AG10803 (cell line): ENCODE results near the gene DYNLT4.
"Not testable (repeated sequence)": the region's sequence is repeated elsewhere in the genome, so short reads cannot be mapped to it uniquely, and the experiment has no call there.

Source experiments
- DNase-seq: peaks from one replicate; pipeline ENCODE4 v3.0.0; 2010; ENCODE audit warnings: low read depth
- H3K4me3 ChIP-seq: 2 replicates; pipeline ENCODE4 v1.5.1; 2011; ENCODE audit warnings: mild to moderate bottlenecking, low read length, control low read depth
- CTCF ChIP-seq: conservative IDR thresholded peaks from 2 replicates; pipeline ENCODE4 v1.5.1; 2011; ENCODE audit warnings: mild to moderate bottlenecking, low read length, control low read depth, inconsistent platforms

Gene DYNLT4

DNA sequence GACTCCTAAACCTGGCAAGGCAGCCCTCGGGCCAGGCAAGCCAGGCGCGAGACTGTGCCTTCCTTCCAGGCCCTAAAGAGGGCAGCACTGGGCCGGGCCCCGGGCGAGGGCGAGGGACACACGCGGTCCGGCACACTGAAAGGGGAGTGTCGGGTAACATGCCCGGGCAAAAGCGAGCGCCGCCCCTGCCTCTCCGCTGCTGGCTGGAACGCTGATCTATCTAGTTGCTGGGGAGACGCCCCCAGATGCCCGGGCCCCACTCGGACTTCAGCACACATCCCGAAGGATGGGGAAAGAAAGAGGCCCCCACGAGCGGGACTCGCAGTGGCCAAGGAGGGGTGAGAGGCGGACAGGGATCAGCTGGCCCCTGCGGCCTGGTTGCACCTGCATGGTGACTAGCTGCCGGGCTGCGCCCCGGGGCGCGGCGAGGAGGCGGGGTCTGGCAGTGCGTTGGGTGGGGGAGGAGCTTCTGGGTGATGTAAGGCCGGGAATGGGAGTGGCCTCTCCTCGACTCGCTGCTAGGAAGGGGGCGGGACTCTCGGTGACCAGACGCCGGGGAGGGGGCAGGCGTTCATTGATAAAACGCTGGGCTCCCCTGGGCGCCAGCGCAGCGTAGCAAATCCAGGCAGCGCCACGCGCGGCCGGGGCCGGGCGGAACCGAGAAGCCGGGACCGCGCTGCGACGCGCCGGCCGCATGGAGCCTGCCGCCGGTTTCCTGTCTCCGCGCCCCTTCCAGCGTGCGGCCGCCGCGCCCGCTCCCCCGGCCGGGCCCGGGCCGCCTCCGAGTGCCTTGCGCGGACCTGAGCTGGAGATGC lies 7.2 kb downstream of the DYNLT4 start, which contains the start of gene PLK3:
Gene PLK3, plus strand, starts transcription at position 608 of the 815 bp plus-strand sequence. Its CDS starts 87 bp downstream, at position 695.
- peak within 1 kb of the TSS; percentile 83 for H3K4me3 ChIP-seq
- peak; percentile 98 for DNase-seq
- peak; percentile 84 for TF ChIP-seq CTCF

DNA sequence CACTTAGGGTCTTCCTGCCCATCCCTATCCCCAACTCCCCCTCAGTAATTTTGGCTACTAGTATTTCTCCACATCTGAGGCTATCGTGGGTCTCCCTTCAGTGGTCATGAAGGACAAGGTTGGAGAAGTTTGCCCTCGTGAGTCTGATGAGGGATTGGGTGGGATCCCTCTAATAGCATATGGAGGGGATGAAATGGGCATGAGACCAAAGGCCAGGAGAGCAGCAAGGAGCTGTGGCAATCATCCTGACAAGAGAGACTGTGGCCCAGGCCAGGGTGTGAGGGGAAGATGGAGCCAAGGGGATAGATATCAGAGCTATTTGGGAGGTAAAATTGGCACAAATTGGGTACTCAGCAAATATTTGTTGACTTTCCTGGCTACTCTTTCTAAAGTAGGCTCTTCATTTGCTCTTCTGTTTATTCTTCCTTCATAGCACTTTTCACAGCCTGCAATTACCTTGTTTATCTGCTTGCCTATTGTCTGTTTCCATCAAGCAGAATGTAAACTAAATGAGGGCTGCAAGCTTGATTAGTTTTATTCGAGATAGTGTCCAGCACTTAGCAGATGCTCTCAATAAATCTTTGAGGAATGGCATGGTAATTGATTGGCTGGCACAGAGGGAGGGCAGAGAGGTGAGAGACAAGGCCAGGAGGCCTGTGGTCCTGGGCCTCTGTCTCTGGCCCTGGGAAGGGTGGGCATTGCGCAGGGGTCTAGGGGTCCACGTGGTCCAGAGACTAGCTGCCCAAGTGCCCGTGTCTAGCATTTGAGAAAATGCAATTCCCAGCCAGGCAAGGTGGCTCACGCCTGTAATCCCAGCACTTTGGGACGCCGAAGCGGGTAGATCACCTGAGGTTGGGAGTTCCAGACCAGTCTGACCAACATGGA lies 8.4 kb downstream of the DYNLT4 start:
- DNase-seq, result no peak
- TF ChIP-seq CTCF, result no peak
- H3K4me3 ChIP-seq, result no peak overlapping the region

DNA sequence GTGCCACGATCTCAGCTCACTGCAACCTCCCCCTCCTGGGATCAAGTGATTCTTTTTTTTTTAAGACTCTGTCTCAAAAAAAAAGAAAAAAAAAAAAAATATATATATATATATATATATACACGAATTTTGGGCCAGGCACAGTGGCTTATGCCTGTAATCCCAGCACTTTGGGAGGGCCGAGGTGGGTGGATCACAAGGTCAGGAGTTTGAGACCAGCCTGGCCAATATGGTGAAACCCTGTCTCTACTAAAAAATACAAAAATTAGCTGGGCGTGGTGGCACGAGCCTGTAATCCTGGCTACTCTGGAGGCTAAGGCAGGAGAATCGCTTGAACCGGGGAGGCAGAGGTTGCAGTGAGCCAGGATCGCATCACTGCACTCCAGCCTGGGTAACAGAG lies 9.3 kb downstream of the DYNLT4 start:
- DNase-seq, H3K4me3 ChIP-seq: not testable (repeated sequence)

DNA sequence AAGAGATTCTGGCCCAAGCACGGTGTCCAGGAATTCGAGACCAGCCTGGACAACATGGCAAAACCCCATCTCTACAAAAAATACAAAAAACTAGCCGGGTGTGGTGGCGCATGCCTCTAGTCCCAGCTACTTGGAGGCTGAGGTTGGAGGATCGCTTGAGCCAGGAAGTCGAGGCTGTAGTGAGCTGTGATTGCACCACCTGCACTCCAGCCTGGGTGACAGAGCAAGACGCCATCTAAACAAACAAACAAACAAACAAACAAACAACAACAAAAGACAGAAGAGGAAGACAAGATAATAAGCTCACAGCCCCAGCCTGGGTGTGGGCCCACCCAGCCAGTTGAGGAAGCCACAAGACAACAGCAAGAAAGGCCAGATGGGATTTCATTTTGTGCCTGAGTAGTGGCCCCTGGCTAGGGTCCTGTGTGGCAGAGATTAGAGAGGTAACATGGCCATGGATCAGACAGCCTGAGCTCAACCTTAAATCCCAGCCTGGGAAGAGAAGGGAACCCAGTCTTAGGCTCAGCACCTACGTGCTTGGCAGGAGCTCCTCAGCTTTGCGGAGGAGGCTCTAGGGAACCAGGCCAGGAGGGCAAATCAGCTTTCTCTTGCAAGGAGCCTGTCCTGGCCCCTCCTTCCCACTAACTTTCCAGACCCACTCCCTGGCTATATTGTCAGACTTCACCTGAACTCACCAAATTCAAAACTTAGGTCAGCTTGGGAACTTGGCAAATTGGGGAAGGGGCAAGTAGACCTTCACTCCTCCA lies 14.2 kb downstream of the DYNLT4 start:
- TF ChIP-seq CTCF, result no peak
- H3K4me3 ChIP-seq, result no peak overlapping the region
- no peak for DNase-seq

GRCh38 chr1:44790968-44791801 lies 16.0 kb downstream of the DYNLT4 start:
- DNase-seq, result no peak
- TF ChIP-seq CTCF, result no peak
- H3K4me3 ChIP-seq, result no peak overlapping the region

GRCh38 chr1:44788120-44788860 lies 18.9 kb downstream of the DYNLT4 start, which contains the start of gene BEST4:
Gene BEST4, minus strand, starts transcription at chr1:44788170. Its CDS starts 465 bp downstream, at chr1:44787705.
- no peak within 1 kb of the TSS for H3K4me3 ChIP-seq
- no peak for TF ChIP-seq CTCF
- DNase-seq, result no peak
